Measurements from ENCODE around the gene CDIPT.

DNA sequence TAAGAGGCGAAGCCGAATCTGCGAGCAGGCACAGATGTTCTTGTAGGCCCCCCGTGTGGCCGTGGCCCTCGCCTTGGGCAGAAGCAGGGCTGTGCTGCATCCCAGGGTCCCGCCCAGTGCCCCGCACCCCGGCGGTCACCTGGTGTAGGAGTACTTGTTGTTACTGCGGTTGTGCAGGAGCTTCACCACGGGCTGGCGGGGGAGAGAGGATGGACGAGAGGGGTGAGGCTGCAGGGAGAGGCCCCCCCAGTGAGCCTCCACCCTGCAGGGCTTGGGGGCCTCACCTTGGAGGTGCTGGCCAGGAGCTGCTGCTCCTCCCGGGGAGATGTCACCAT is 48.6 kb upstream of the CDIPT start:
- TF ChIP-seq POLR2A (IDR thresholded peaks at IDR 0.05; ENCODE audit: low read length) = no peak
- TF ChIP-seq GATA1 (IDR thresholded peaks at IDR 0.05; ENCODE audit: low read depth, low read length) = no peak

Data from erythroblast (primary cell).